C4-2B (cell line): ENCODE data around the gene ALDOA.

Source experiments
- ZFX ChIP-seq: fragments of 450-650 bp; IDR thresholded peaks from 2 replicates; pipeline ENCODE4 v1.6.1; 2017
- TF ChIP-seq, protein P1 (sequence below): fragments of 450-650 bp; conservative IDR thresholded peaks from 2 replicates; pipeline ENCODE4 v1.5.1; 2017; ENCODE audit warnings: mild to moderate bottlenecking

DNA sequence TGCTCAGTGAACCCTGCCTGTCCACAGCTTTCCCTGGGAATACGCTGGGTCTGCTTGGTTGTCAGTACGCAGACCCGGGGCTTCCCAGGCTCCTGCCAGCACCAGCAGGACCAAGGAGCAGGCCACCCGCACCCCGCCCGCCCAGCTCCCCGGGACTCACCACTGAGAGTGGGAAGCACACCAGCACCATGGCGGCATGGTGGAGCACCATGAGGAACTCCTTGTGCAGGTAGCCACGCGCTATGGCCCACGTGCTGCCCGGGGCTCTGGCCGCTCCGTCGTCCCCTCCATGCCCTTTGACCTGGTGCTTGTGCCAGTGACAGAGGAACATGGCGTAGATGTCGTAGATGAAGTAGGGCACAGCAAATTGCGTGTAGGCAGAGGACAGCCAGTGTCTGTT is 39.1 kb upstream of the ALDOA start:
- TF ChIP-seq, protein P1, sequence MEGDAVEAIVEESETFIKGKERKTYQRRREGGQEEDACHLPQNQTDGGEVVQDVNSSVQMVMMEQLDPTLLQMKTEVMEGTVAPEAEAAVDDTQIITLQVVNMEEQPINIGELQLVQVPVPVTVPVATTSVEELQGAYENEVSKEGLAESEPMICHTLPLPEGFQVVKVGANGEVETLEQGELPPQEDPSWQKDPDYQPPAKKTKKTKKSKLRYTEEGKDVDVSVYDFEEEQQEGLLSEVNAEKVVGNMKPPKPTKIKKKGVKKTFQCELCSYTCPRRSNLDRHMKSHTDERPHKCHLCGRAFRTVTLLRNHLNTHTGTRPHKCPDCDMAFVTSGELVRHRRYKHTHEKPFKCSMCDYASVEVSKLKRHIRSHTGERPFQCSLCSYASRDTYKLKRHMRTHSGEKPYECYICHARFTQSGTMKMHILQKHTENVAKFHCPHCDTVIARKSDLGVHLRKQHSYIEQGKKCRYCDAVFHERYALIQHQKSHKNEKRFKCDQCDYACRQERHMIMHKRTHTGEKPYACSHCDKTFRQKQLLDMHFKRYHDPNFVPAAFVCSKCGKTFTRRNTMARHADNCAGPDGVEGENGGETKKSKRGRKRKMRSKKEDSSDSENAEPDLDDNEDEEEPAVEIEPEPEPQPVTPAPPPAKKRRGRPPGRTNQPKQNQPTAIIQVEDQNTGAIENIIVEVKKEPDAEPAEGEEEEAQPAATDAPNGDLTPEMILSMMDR, result no peak
- no peak for TF ChIP-seq ZFX
